VCaP (cell line): ENCODE measurements around the gene DMRTC2.
A peak's percentile ranks its signal among the peaks of the same experiment; 100 is the strongest.

Experiments used
- H3K27ac ChIP-seq: fragments of 450-650 bp; 2 replicates; pipeline ENCODE4 v1.5.1; 2017
- TF ChIP-seq, protein P1 (sequence below): fragments of 450-650 bp; conservative IDR thresholded peaks from 2 replicates; pipeline ENCODE4 v1.5.1; 2017; ENCODE audit warnings: mild to moderate bottlenecking, moderate library complexity

Gene DMRTC2

DNA sequence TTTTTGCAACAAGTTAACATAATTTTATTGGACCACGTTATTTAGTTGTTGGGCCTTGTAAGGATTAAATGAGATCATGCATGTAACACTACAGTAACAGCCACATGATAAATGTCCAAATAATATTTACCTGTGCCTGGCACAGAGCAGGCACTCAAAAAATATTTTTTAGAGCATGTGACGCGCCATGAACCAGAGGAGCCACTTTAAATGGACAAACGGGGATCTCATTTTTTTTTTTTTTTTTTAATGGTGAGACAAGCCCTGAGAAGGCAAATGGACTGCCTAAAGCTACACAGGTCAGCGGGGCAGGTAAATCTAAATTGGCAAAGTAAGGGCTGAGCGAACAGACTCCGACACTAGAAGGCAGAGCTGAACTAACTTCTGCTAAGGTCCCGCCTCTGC lies 14.4 kb downstream of the DMRTC2 start:
- TF ChIP-seq, protein P1, sequence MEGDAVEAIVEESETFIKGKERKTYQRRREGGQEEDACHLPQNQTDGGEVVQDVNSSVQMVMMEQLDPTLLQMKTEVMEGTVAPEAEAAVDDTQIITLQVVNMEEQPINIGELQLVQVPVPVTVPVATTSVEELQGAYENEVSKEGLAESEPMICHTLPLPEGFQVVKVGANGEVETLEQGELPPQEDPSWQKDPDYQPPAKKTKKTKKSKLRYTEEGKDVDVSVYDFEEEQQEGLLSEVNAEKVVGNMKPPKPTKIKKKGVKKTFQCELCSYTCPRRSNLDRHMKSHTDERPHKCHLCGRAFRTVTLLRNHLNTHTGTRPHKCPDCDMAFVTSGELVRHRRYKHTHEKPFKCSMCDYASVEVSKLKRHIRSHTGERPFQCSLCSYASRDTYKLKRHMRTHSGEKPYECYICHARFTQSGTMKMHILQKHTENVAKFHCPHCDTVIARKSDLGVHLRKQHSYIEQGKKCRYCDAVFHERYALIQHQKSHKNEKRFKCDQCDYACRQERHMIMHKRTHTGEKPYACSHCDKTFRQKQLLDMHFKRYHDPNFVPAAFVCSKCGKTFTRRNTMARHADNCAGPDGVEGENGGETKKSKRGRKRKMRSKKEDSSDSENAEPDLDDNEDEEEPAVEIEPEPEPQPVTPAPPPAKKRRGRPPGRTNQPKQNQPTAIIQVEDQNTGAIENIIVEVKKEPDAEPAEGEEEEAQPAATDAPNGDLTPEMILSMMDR = no peak
- H3K27ac ChIP-seq = peak overlapping the region; percentile 99

DNA sequence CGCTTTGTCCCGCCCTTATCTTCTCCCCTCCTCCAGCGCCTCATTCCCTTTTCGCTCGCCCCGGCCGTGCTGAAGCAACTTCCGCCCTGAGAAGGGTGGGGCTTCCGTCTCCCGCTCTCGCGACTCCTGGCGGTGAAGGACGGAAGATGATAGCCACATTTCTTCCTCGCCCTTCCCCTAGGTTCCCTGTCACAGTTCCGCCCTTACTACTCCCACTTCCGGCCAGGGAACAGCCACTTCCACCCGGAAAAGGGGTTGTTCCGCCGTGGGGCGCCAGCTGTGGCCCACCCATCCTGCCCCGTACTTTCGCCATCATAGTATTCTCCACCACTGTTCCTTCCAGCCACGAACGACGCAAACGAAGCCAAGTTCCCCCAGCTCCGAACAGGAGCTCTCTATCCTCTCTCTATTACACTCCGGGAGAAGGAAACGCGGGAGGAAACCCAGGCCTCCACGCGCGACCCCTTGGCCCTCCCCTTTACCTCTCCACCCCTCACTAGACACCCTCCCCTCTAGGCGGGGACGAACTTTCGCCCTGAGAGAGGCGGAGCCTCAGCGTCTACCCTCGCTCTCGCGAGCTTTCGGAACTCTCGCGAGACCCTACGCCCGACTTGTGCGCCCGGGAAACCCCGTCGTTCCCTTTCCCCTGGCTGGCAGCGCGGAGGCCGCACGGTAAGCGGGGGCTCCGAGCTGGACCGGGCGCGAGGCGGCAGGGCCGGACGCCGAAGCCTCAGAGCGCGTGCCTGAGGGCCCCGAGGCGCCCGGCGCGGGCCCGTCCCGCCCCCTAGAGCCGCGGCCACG lies 15.0 kb downstream of the DMRTC2 start, which contains the start of gene RPS19:
Gene RPS19, plus strand, starts transcription at position 638 of the 801 bp plus-strand sequence. CDS start 520 bp downstream, outside the sequence.
- TF ChIP-seq, protein P1 = peak; percentile 78

DNA sequence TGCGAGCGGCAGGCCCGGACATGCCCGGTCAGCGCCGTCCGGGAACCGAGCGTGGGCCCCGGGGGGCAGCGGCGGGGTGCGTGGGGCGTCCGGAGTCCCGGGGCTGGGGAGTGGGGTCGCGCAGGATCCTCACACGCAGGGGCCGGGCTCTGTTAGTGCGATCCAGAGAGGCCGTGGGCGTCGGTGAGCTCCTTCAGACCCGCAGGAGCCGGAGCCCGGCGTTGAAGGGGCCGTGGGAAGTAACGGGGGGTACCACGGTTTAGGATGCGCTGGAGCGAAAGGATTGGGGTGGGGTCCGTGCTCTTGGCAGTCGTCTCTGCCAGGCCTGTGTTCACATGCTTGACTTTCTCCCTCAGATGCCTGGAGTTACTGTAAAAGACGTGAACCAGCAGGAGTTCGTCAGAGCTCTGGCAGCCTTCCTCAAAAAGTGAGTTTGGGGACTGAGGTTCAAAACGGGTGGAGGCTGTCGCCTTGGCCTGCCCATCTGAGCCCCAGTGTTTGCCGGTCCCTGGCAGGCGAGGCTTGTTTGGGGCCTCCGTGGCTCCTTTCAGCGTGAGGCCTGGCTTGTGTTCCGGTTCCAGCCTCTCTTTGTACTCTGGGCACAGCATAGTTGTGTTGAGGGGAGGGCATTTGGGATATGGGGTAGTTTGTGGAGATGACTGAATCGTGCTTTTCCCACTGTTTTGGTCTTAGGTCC lies 15.7 kb downstream of the DMRTC2 start:
- H3K27ac ChIP-seq = peak overlapping the region; percentile 99
- TF ChIP-seq, protein P1 = no peak

More for the DNA sequence above, 15.0 kb downstream of the DMRTC2 start, which contains the start of gene RPS19:
- H3K27ac ChIP-seq = peak within 1 kb of the TSS; percentile 99

DNA sequence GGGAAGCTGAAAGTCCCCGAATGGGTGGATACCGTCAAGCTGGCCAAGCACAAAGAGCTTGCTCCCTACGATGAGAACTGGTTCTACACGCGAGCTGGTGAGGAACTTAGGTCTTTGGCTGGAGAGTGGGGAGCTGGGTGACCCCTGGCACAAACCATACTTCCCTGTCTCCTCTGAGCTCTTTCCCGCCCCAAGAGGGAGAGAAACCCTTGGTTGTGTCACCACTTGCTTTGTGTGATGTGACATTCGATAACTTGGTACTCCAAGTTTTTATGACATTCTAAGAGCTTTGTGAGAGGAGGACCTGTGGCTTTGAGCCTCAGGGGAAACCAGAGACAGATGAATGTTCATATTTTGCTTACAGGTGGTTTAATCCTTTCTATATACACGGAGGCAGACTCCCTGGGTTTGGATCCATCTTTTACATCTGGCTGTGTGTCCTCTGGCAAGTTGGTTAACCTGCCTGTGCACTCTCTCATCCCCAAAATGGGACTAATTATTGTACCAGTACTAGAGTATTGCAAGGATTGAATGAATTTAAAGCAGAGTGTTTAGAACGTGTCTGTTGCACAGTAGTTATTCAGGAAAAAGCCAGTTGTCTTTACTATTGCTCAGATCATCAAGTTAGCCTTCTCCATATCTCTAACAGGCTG lies 16.4 kb downstream of the DMRTC2 start:
- TF ChIP-seq, protein P1 = no peak
- peak overlapping the region; percentile 99 for H3K27ac ChIP-seq

DNA sequence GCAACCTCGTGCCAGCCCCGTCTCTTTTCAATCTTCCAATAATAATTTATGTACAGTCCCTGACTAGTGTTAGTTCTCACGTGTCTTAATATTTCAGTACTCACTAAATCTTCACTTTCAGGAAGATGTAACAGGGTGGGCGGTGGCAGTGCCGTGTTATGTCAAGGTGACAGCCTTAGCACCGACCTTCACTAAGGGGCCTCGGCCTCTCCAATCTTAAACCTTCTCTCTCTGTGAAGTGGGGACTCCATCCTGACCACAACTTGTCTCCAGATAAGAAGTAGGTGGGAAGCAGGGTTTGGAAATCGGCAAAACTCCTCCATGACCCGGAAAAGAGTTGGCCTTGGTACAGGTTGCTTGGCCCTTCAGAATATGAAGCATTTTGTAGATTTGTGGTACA lies 17.0 kb downstream of the DMRTC2 start:
- peak overlapping the region; percentile 99; the same call in 1 of the 2 replicates for H3K27ac ChIP-seq
- TF ChIP-seq, protein P1 = no peak

DNA sequence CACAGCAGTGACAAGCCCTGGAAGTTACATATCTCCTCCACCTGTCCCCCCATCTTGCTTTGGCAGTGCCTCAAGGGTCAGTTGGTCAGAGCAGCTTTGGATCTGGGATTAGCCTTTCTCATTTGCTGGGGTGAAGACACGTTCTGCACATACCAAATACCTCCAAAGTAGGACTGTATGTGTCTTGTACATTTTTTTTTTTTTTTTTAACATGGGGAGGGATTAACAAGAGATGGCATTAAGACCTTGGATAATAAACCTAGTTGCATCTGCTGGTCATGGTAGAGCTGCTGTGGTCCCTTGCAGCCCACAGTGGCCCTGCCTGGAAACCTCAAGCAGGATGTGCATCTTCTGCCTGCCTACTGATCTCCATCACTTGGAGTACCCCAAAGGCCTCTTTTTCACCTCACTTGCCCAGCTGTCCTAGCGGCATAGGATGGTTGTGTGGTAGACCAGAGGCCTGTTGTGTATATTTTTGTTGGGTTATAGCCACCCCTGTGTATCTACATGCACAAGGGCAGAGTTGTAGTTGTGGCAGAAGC lies 17.7 kb downstream of the DMRTC2 start:
- TF ChIP-seq, protein P1 = no peak
- peak overlapping the region; percentile 99; the same call in 1 of the 2 replicates for H3K27ac ChIP-seq
